HG02759 (cell line): ENCODE measurements around the gene ICAM3.
"Not testable (repeated sequence)": the region's sequence is repeated elsewhere in the genome, so short reads cannot be mapped to it uniquely, and the experiment has no call there.

Experiments used
- ATAC-seq: cut with Tn5 transposase; IDR thresholded peaks from one replicate; pipeline ENCODE4 v1.9.1; 2021; ENCODE audit warnings: mild to moderate bottlenecking, moderate library complexity; ENCODE audit not compliant: unreplicated experiment

The ICAM3 gene

DNA sequence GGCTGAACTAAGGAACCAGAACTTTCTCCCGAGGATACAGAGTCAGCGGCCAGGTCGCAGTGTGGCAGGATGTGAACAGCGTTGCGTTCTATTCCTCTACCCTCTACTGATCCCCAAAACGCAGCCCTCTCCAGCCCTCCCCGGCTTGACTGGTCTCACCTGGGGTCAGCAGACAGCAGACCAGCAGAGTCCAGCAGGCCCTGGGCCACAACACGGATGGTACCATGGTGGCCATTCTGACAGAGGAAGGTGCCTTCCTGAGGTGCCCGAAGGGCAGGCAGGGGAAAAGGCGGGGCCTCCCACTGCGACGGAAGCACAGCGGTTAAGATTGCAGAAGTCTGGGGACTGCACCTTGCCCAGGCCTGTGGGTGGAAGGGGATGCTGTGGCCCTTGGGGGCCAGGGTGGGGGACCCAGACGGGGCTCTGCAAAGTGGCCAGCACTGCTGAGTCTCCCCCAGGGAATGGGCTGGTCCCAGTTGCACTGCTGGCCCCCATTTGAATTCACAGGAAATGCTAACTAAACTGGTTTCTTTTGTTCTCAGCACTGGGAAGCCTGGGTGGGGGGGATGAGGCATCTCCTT, at the start of gene ICAM3:
Gene ICAM3, minus strand, starts transcription at position 245 of the 581 bp plus-strand sequence. Its CDS starts 10 bp downstream, at position 235.
- ATAC-seq, result peak; percentile 79

DNA sequence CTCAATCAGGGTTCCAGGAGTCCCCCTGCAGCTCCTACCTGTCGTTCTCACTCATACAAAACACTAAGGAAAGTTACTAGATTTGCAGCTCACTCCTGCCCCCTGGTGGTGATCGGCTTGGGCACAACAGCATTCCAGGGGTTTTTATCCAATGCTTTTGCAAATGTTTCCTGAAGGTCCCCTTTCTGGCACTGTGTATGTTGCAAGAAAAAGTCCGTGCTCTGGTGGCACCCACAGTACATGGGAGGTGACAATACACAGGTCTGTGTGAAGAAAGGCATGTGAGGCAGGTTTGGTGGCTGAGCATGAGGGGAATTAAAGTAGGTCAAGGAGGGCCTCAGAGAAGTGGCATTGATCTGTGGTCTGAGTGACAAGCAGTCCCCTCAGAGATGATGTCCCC, 49.5 kb upstream of the ICAM3 start:
- no peak for ATAC-seq

DNA sequence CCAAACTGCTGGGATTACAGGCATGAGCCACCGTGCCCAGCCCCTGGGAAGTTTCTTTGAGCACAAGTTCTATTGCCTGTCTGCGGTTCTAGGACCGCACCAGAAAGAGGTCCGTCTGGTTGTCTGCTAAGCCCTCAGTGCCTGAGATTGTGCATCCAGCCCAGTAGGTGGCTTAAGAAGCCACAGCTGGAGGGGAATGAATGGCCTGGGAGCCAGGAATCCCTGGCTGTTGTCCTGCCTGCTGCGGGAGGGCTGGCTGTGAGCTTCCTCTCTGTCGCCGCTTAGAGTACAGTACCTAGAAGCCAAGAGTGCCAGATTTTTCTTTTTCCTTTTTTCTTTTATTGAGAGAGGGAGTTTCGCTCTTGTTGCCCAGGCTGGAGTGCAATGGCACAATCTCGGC, 45.2 kb upstream of the ICAM3 start:
- no peak for ATAC-seq

DNA sequence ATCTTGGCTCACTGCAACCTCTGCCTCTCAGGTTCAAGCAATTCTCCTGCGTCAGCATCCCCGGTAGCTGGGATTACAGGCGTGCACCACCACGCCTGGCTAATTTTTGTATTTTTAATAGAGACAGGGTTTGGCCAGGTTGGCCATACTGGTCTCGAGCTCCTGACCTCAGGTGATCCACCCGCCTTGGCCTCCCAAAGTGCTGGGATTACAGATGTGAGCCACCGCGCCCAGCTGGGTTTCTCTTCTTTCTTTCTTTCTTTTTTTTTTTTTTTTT, 43.7 kb upstream of the ICAM3 start:
- ATAC-seq, result not testable (repeated sequence)

DNA sequence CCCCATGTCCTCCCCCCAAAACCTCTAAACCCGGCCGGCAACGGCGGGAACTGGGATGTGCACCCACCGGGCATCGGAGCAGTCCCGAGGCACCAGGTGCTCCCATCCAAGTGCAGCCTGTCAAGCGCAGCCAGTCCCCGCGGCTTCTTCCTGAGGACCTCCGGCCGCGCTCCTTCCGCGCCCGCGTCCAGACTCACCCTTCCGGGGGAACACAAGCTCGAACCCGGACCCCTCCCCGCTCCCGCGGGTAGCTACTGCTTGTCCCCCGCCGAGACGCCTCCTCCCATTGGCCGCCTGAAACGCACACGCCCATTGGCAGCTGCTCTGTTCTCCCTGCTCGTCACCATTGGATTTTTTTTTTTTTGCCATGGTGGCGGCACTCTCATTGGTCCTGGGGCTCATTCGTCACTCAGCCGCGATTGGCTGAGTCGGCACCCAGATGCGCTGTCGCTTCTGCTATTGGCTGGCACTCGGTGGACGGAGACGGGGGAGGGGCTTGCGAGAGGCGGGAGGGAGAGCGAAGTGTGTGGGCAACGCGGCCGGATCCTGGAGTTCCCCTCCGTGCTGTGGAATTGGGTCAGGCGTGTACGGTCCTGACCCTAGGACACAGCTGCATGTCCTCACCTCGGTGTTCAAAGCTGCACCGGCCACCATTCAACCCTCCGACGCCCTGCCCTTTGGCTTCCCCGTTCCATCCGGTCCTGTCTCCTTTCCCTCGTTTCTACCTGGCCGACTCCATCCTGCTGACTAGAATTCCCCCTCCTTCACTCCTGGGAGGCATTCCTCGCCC, 41.1 kb upstream of the ICAM3 start, which contains the start of gene TYK2:
Gene TYK2, minus strand, starts transcription at position 260 of the 790 bp plus-strand sequence. CDS start 2,166 bp downstream, outside the sequence.
- peak; percentile 97 for ATAC-seq

DNA sequence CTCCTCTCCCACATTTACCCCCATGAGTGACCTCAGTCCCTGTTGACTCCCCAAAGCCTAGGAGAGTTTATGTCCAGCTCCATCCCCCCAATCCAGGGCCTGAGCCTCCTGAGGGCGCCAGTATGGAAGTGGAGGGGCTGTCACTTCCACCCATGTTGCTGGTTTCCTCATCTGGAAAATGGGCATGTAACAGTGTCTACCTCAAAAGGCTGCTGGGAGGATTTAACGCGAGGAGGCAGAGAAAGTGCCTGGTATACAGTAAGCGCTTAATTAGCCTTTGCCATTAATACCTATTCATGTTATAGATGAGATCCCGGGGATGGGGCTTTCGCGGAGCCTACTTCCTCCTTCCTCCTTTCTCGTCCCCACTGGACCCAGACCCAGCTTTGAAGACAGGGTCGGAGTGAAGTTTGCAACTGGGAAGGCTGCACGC, 40.5 kb upstream of the ICAM3 start:
- ATAC-seq, result no peak

GRCh38 chr19:10378124-10378523, 38.7 kb upstream of the ICAM3 start:
- no peak for ATAC-seq

- ATAC-seq, result not testable (repeated sequence)
Measured at GRCh38 chr19:10377140-10377640, 37.8 kb upstream of the ICAM3 start.

DNA sequence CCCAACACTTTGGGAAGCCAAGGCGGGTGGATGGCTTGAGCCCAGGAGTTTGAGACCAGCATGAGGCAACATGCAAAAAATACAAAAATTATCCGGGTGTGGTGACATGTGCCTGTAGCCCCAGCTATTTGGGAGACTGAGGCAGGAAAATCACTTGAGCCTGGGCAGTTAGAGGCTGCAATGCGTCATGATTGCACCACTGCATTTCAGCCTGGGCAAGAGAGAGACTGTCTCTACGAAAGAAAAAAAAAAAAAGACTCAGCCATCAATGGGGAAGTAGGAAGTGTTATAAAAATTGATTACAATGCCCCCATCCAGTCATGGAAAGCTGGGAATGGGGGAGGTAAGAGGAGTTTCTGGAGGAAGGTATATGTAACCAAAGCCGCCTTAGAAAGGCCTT, 35.5 kb upstream of the ICAM3 start:
- no peak for ATAC-seq

DNA sequence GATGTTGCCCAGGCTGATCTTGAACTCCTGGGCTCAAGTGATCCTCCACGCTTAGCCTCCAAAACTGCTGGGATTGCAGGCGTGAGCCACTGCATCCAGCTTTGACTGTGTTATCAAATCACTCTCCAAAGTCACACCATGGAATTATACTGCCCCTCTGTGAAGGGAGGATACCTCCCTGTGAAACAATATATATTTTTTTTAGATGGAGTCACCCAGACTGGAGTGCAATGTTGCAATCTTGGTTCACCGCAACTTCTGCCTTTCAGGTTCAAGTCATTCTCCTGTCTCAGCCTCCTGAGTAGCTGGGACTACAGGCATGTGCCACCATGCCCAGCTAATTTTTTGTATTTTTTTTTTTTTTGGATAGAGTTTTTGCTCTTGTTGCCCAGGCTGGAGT, 33.3 kb upstream of the ICAM3 start:
- no peak for ATAC-seq

- no peak for ATAC-seq
Measured at GRCh38 chr19:10368101-10368803, 28.8 kb upstream of the ICAM3 start.

DNA sequence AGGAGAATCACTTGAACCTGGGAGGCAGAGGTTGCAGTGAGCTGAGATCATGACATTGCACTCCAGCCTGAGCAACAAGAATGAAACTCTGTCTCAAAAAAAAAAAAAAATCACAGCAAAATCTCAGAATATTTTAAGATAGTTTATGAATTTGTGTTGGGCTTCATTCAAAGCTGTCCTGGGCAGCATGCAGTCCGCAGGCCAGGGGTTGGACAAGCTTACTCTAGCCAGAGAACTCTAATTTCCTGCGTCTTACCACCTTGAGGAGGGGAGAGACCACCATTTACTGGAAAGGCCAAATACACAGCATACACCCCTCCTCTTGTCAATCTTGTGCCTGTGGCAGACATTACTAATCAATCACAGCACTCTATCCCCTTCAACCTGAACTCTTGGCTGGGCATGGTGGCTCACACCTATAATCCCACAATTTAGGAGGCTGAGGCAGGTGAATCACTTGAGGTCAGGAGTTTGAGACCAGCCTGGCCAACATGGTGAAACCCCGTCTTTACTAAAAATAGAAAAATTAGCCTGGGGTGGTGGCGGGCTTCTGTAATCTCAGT, 27.6 kb upstream of the ICAM3 start:
- not testable (repeated sequence) for ATAC-seq

GRCh38 chr19:10365518-10365917, 26.1 kb upstream of the ICAM3 start:
- no peak for ATAC-seq

GRCh38 chr19:10364644-10365043, 25.2 kb upstream of the ICAM3 start:
- no peak for ATAC-seq

- ATAC-seq, result no peak
Measured at GRCh38 chr19:10363789-10364281, 24.4 kb upstream of the ICAM3 start.

GRCh38 chr19:10362259-10362658, 22.8 kb upstream of the ICAM3 start:
- no peak for ATAC-seq

GRCh38 chr19:10361569-10362011, 22.2 kb upstream of the ICAM3 start:
- ATAC-seq, result no peak

- ATAC-seq, result no peak
Measured at GRCh38 chr19:10356431-10356830, 17.0 kb upstream of the ICAM3 start.

GRCh38 chr19:10353793-10354391, 14.5 kb upstream of the ICAM3 start:
- no peak for ATAC-seq

- no peak for ATAC-seq
Measured at GRCh38 chr19:10352764-10353671, 13.6 kb upstream of the ICAM3 start.
